Transverse colon (tissue), 4 donors: ENCODE data around the gene MRPL42. TPM values are rescaled to one million over a fixed set of nuclear protein-coding genes. Genes with fewer than 3 reads are reported as not detected.
A peak's percentile ranks its signal among the peaks of the same experiment; 100 is the strongest.
"Not testable (repeated sequence)": the region's sequence is repeated elsewhere in the genome, so short reads cannot be mapped to it uniquely, and the experiment has no call there.

Source experiments
- DNase-seq: peaks from one replicate; pipeline ENCODE4 v3.0.0-alpha.2; 2019
- H3K27ac ChIP-seq, 4 donors: fragments of 200-600 bp; sonication (generic); 2 replicates each; pipeline ENCODE4 v1.5.1; 2016 to 2018; ENCODE audit warnings: inconsistent platforms in 4 of 4
- H3K27me3 ChIP-seq: fragments of 200-600 bp; sonication (generic); 2 replicates; pipeline ENCODE4 v1.5.1; 2017; ENCODE audit warnings: inconsistent platforms
- H3K36me3 ChIP-seq, 4 donors: fragments of 200-600 bp; sonication (generic); 2 replicates each; pipeline ENCODE4 v1.5.1; 2017 to 2019; ENCODE audit warnings: inconsistent platforms in 4 of 4
- H3K4me1 ChIP-seq, 4 donors: fragments of 200-600 bp; sonication (generic); 2 replicates each; pipeline ENCODE4 v1.5.1; 2017 to 2020; ENCODE audit warnings: inconsistent platforms in 4 of 4
- H3K4me3 ChIP-seq, 4 donors: fragments of 200-600 bp; sonication (generic); 1 replicate in 1 of 4; 2 replicates in 3 of 4; pipeline versions ENCODE4 v1.5.1 to v1.6.1; 2017 to 2019; ENCODE audit warnings: inconsistent platforms in 4 of 4
- H3K9me3 ChIP-seq, 2 donors: fragments of 200-600 bp; sonication (generic); 2 replicates each; pipeline ENCODE4 v1.5.1; 2017 to 2019; ENCODE audit warnings: inconsistent platforms in 2 of 2
- EP300 ChIP-seq: sonication (generic); formaldehyde crosslinking; IDR thresholded peaks from one replicate; pipeline ENCODE4 v1.6.1; 2017; ENCODE audit warnings: antibody characterized with exemption, low read depth
- POLR2A ChIP-seq: fragments of 450-650 bp; IDR thresholded peaks from one replicate; pipeline ENCODE4 v1.6.1; 2016; ENCODE audit warnings: antibody characterized with exemption, mild to moderate bottlenecking, moderate library complexity
- POLR2AphosphoS5 ChIP-seq, 3 donors: sonication (generic); formaldehyde crosslinking; IDR thresholded peaks; one replicate each; pipeline ENCODE4 v1.6.1; 2016; ENCODE audit warnings: antibody characterized with exemption in 3 of 3
- WGBS, 2 donors: methylation state at CpG; one replicate each; pipeline ENCODE4 v1.1.5; 2018; ENCODE audit warnings: low coverage in 1 of 2; 5-methylcytosine and 5-hydroxymethylcytosine counted together
- in situ Hi-C, 4 donors: fragments of 200-750 bp; cut with MboI; loops; one replicate each; pipeline versions ENCODE4 v1.15.0 to v1.15.1; 2017; ENCODE audit warnings: low sequenced_read_pairs in 3 of 4, low pct_ligation_motif_present in 1 of 4, low pct_unique_long_range_greater_than_20kb in 1 of 4
- intact Hi-C: fragments of 100-400 bp; cut with DNase I; formaldehyde crosslinking; loops from one replicate; pipeline ENCODE4 v1.15.1; 2023; ENCODE audit warnings: low total_unique reads
- total RNA-seq, 4 donors: library from RNA; depleted of rRNA; stranded (reverse); fragments of >200 nt; gene quantifications; one replicate each; pipeline ENCODE4 v1.1.0, GENCODE V29; 2016
- TF ChIP-seq, protein P1 (sequence below), 5 experiments: fragments of 200-600 bp in 3 of 5; fragments of 450-650 bp in 2 of 5; sonication (generic) in 3 of 5; IDR thresholded peaks; 1 replicate in 2 of 5; 2 replicates in 3 of 5; pipeline ENCODE4 v1.5.1; 2016 to 2017; ENCODE audit warnings: antibody characterized with exemption in 5 of 5, inconsistent platforms in 3 of 5, mild to moderate bottlenecking in 2 of 5, moderate library complexity in 1 of 5

The MRPL42 gene
- total RNA-seq, 4 donors from 2014 or later = 10.5 to 45.1 (median 27.2) TPM

DNA sequence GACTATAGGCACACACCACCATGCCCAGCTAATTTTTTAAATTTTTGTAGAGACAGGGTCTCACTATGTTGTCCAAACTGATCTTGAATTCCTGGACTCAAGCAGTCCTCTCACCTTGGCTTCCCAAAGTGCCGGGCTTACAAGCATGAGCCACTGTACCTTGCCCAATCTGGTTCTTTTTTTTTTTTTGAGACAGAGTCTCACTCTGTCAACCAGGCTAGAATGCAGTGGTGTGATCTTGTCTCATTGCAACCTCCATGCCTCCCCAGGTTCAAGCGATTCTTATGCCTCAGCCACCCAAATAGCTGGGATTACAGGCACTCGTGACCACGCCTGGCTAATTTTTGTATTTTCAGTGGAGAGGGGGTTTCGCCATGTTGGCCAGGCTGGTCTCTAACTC, 15.4 kb downstream of the MRPL42 start:
- no peaks in the 10 kb centered on the region for H3K27me3 ChIP-seq
- TF ChIP-seq POLR2A = no peak
- no peak for TF ChIP-seq POLR2AphosphoS5 (IDR thresholded peaks at IDR 0.05)
- TF ChIP-seq, protein P1, sequence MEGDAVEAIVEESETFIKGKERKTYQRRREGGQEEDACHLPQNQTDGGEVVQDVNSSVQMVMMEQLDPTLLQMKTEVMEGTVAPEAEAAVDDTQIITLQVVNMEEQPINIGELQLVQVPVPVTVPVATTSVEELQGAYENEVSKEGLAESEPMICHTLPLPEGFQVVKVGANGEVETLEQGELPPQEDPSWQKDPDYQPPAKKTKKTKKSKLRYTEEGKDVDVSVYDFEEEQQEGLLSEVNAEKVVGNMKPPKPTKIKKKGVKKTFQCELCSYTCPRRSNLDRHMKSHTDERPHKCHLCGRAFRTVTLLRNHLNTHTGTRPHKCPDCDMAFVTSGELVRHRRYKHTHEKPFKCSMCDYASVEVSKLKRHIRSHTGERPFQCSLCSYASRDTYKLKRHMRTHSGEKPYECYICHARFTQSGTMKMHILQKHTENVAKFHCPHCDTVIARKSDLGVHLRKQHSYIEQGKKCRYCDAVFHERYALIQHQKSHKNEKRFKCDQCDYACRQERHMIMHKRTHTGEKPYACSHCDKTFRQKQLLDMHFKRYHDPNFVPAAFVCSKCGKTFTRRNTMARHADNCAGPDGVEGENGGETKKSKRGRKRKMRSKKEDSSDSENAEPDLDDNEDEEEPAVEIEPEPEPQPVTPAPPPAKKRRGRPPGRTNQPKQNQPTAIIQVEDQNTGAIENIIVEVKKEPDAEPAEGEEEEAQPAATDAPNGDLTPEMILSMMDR (IDR thresholded peaks at IDR 0.05) = no peak
- no peak for TF ChIP-seq EP300
- peak overlapping the region; percentile 1 to 83 (median 69) for H3K27ac ChIP-seq
- no peak overlapping the region for H3K4me3 ChIP-seq
- H3K4me1 ChIP-seq = peaks cover 3 to 20% (median 8%) of the 10 kb centered on the region in 4 donors
- no peak for DNase-seq
- intact Hi-C loops = no loop called here
- WGBS, 2 donors = 95% methylated on average over 4 of the region's 5 CpGs; no CpG with 5 or more reads in 1 of the 2 donors
- no peaks in the 10 kb centered on the region for H3K9me3 ChIP-seq
- in situ Hi-C loops = no loop called here
- H3K36me3 ChIP-seq = peaks cover 0 to 58% (median 17%) of the 10 kb centered on the region in 4 donors

DNA sequence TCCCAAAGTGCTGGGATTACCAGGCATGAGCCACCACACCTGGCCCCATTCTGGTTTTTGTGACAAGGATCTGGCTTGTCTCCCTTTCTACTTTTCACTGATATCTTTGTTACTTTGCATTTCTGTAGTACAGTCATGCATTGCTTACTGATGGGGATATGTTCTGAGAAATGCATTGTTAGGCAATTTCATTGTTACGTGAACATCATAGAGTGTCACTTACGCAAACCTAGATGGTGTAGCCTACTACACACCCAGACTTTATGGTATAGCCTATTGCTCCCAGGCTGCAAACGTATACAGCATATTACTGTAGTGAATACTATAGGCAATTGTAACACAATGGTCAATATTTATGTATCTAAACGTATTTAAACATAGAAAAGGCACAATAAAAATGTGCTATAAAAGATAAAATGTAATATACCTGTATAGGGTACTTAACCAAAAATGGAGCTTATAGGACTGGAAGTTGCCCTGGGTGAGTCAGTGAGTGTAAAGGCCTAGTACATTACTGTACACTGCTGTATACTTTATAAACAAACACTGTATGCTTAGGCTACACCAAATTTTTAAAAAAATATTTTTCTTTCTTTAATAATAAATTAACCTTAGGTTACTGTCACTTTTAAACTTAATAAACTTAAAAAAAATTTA, 16.0 kb downstream of the MRPL42 start:
- Histone ChIP-seq H3K27me3 (no peaks in the 10 kb centered on the region), H3K4me1 (peaks cover 3 to 20% (median 8%) of the 10 kb centered on the region in 4 donors), H3K4me3 (no peak overlapping the region), H3K36me3 (peaks cover 0 to 58% (median 20%) of the 10 kb centered on the region in 4 donors), H3K27ac (peak overlapping the region; percentile 1 to 83 (median 69)), H3K9me3 (no peaks in the 10 kb centered on the region)
- intact Hi-C loops (no loop called here), in situ Hi-C loops (no loop called here)
- DNase-seq = no peak
- 56 to 59% methylated on average over 4 of the region's 4 CpGs for WGBS, 2 donors
- TF ChIP-seq POLR2AphosphoS5 (IDR thresholded peaks at IDR 0.05) (peak in 1 of 3 donors; percentile 16), POLR2A (no peak), EP300 (no peak)
- TF ChIP-seq, protein P1 (IDR thresholded peaks at IDR 0.05) = no peak

DNA sequence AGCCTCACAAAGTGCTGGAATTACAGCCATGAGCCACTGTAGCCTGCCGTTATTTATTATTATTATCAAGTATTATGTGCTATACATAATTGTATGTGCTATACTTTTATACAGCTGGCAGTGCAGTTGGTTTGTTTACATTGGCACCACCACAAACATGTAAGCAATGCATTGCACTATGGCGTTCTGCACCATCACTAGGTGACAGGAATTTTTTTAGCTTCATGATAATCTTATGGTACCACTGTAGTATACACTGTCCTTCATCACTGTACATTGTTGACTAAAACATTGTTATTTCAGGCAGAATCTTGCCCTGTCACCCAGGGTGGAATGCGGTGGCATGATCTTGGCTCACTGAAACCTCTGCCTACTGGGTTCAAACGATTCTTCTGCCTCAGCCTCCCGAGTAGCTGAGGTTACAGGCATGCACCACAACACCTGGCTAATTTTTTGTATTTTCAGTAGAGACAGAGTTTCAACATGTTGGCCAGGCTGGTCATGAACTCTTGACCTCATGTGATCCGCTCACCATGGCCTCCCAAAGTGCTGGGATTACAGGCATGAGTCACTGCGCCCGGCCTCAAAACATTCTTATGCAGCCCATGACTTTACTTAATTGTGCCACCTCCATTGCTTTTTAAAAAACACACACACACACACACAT, 17.1 kb downstream of the MRPL42 start:
- intact Hi-C loops = no loop called here
- H3K36me3 ChIP-seq = peaks cover 0 to 53% (median 20%) of the 10 kb centered on the region in 4 donors

DNA sequence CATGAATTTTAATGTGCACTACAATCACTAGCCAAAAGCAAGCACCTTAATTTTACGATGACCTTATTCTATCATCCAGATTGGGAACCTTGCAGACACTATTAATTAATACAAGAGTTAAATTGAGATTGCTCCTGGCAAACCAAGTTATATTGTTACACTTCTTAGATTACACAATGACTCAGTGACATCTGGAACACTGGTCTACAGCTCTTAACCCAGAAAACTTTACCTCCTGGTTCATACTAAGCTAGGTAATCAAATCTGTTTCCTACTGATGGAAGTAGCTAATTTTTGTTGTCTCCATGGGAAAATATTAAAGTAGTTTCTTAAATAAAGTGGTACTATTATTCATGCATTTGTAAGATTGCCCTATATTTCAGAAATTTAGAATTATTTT, 25.5 kb downstream of the MRPL42 start:
- H3K9me3 ChIP-seq, H3K27ac ChIP-seq, H3K27me3 ChIP-seq, in situ Hi-C loops, H3K4me3 ChIP-seq, H3K4me1 ChIP-seq, DNase-seq, intact Hi-C loops: not testable (repeated sequence)
- H3K36me3 ChIP-seq = peaks cover 0 to 29% (median 7%) of the 10 kb centered on the region in 4 donors
- WGBS, 2 donors = 100% methylated on average over 1 of the region's 1 CpG; no CpG with 5 or more reads in 1 of the 2 donors

More for the DNA sequence above, 17.1 kb downstream of the MRPL42 start:
- no peaks in the 10 kb centered on the region for H3K9me3 ChIP-seq
- 76 to 83% methylated on average over 3 to 8 of the region's 8 CpGs for WGBS, 2 donors
- DNase-seq = no peak
- no peaks in the 10 kb centered on the region for H3K27me3 ChIP-seq
- no peak for TF ChIP-seq POLR2A
- TF ChIP-seq, protein P1 (IDR thresholded peaks at IDR 0.05) = no peak
- TF ChIP-seq EP300 = no peak
- no peak for TF ChIP-seq POLR2AphosphoS5 (IDR thresholded peaks at IDR 0.05)
- H3K4me3 ChIP-seq = no peak overlapping the region
- peaks cover 3 to 20% (median 8%) of the 10 kb centered on the region in 4 donors for H3K4me1 ChIP-seq
- no peak overlapping the region for H3K27ac ChIP-seq
- in situ Hi-C loops = no loop called here
